ENCODE measurements around the gene PRRT3. TPM values are rescaled to one million over a fixed set of nuclear protein-coding genes. Genes with fewer than 3 reads are reported as not detected.
"Not testable (repeated sequence)": the region's sequence is repeated elsewhere in the genome, so short reads cannot be mapped to it uniquely, and the experiment has no call there.

PRRT3 gene
- total RNA-seq, 1 donor from 2014 or later = 1.1 TPM

- no peak for DNase-seq (ENCODE audit: low read depth)
Measured at GRCh38 chr3:9918261-9919038, 33.8 kb downstream of the PRRT3 start.

- DNase-seq (ENCODE audit: low read depth) = no peak
Measured at GRCh38 chr3:9917820-9918219, 34.4 kb downstream of the PRRT3 start.

- DNase-seq (ENCODE audit: low read depth) = peak; percentile 85
Measured at GRCh38 chr3:9916734-9917680, 35.2 kb downstream of the PRRT3 start, which contains the start of gene IL17RC. Gene IL17RC (plus strand): TSS chr3:9917098. CDS start chr3:9917316, 218 bp downstream.

DNA sequence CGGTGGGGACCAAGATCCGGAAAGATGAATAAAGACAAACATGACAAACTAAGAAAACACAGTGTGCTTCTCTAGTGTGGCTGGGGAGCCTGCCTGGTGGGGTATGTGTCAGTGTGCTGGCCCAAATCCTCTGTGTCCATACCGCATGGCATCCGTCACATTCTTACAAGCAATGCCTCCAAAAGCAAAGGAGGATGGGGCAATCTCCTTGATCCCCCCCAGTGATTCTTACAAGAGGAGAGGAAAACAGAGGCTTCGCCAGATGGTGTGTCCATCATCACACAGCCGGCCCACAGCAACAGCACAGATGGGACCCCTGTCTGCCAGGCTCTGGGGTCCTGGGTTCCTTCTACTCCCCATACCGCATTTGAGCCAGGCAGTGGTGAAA, 35.9 kb downstream of the PRRT3 start:
- peak; percentile 25 for DNase-seq (ENCODE audit: low read depth)

DNA sequence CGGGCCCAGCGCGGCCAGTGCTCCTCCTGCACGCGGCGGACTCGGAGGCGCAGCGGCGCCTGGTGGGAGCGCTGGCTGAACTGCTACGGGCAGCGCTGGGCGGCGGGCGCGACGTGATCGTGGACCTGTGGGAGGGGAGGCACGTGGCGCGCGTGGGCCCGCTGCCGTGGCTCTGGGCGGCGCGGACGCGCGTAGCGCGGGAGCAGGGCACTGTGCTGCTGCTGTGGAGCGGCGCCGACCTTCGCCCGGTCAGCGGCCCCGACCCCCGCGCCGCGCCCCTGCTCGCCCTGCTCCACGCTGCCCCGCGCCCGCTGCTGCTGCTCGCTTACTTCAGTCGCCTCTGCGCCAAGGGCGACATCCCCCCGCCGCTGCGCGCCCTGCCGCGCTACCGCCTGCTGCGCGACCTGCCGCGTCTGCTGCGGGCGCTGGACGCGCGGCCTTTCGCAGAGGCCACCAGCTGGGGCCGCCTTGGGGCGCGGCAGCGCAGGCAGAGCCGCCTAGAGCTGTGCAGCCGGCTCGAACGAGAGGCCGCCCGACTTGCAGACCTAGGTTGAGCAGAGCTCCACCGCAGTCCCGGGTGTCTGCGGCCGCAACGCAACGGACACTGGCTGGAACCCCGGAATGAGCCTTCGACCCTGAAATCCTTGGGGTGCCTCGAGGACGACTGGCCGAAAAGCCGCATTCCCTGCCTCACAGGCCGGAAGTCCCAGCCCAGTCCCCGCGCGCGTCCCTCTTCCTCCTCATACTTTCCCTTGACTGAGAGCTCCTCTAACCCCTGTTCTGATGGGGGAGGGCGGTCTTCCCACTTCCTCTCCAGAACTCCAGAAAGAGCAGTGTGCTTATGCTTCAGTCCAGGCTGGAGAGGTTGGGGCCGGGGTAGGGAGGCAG, 36.7 kb downstream of the PRRT3 start:
- DNase-seq (ENCODE audit: low read depth) = peak; percentile 67

GRCh38 chr3:9914559-9915253, 37.5 kb downstream of the PRRT3 start:
- no peak for DNase-seq (ENCODE audit: low read depth)

DNA sequence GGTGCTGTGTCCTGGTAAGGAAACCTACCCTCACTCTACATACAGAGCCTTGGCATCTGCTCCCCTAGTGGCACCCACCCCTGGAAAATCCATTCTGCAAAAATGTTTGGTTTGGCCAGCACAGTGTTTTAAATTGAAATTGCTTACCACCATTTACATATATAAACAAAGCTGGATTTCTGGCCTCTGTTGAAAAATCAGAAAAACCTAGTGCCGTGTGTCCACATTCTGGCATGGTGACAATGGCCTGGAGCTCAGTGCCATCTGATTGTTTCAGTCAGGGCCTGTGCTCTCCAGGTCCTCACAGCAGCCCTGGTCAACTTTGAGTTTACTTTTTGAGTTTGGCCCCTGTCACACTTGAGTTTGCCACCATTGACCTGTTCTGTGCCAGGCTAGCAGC, 38.2 kb downstream of the PRRT3 start:
- no peak for DNase-seq (ENCODE audit: low read depth)

DNA sequence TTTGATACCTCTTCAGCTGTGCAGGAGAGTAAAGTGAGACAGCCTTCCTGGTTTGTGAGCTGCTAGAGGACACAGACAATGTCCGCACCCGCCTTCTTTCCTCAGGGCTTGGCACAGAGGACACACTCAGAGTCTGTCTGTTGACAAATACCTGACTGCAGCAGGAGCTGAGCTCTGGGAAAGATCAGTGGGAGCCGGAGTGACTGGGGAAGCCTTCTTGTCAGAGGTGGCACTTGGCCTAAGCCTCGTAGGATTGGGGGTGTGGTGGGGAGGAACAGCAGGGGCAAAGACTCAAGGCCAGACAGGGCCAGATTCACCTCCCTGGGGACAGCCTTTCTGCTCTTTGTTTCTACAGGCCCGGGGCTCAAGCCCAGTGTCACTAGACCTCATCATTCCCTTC, 38.6 kb downstream of the PRRT3 start:
- DNase-seq (ENCODE audit: low read depth) = no peak

GRCh38 chr3:9912294-9912935, 39.8 kb downstream of the PRRT3 start:
- DNase-seq (ENCODE audit: low read depth) = no peak

- DNase-seq (ENCODE audit: low read depth) = no peak
Measured at GRCh38 chr3:9911863-9912262, 40.3 kb downstream of the PRRT3 start.

DNA sequence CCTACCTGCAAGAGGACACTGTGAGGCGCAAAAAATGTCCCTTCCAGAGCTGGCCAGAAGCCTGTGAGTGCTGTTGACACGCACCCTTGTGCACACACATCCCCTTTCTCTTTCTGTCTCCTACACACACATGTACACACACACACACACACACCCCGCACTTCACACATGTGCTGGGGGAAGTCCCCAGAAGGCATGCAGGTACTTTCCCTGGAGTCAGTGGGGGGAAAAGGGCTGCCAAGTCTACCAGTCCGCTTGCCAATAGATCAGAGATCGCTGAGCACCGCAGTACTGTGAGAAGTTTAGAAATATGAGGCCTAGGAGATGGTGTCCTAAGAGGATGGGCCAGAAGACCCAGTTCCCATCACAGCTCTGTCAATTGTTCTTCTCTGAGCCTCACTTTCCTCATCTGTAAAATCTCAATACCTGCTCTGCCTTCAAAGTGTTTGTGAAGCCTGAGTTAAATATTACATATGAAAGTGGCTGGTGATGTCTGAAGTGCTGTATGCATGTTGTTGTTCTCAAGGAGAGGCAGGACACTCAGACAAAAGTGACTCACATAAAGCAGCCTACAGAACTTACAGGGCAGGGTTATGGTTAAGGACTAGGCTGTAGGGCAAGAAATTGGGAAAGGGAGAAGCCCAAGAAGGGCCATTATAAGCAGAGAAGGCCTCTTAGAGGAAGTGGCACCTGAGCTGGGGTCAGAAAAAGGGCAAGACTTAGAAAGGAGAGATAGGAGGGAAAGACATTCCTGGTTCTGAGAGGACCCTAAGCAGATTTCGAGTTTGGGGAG, 42.8 kb downstream of the PRRT3 start:
- DNase-seq (ENCODE audit: low read depth) = no peak

GRCh38 chr3:9908286-9908685, 43.9 kb downstream of the PRRT3 start:
- no peak for DNase-seq (ENCODE audit: low read depth)

GRCh38 chr3:9906480-9906879, 45.7 kb downstream of the PRRT3 start:
- DNase-seq (ENCODE audit: low read depth) = no peak

DNA sequence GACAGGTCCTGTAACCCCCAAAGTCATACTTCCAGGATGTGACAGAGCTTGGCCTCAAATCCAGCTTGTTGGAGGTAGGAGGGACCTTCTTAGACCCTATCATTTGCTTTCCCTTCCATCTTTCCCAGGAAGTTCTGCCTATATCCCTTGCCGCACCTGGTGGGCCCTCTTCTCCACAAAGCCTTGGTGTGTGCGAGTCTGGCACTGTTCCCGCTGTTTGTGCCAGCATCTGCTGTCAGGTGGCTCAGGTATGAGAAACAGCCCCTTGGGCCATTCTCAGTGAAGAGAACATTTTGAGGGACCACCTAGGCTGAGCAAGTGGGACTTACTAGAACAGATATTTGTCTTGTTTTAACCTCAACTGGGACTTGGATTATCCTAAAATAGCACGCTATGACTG, 48.3 kb downstream of the PRRT3 start:
- DNase-seq (ENCODE audit: low read depth) = no peak

DNA sequence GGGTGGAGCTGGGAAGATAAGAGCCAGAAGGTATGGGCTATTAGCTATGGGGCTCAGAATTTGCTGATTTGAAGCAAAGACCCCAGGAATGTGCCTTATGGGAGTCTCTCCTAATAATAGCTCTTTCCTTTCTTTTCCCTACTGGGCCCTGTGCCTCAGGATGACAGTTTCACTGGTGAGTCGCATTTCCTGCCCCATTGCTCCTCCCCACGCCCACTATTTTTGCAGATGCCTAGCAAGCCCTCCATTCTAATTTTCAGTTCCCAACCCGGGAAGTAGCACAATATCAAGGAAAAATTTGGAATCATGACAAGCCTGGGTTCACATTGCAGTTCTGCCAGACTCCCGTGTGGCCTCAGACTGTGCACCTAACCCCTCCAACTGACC, 49.0 kb downstream of the PRRT3 start:
- DNase-seq (ENCODE audit: low read depth) = no peak

DNA sequence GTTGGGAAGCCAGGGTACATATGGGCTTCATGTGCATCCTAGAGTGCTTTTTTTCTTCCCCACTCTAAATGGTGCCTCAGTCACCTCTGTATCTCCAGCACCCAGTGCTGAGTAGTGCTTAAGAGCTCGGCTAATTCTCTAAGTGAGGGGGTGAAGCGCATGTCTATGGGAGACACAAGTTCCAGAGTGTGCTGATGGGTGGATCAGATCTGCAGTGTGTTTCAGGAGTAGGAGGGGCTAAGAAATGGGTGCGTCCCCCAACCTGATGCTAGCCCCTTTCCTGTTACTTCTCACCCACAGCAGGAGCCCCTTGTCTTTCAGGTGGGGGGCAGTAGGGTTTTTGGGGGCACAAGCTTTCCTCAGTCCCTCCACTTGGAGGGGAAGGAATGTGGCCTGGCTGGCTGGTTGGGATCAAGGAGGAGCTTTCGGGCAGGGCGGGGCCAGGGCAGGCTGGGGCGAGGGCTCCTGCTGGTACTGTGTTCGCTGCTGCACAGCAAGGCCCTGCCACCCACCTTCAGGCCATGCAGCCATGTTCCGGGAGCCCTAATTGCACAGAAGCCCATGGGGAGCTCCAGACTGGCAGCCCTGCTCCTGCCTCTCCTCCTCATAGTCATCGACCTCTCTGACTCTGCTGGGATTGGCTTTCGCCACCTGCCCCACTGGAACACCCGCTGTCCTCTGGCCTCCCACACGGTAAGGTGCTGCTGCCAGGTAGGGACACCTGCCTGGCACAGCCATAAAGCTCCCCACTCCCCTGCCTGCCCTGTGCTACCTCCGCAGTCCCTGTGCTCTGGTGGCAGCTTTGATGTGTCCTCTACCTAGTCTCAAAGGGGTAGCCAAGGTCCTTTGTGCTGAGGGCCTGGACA, 49.6 kb downstream of the PRRT3 start, which contains the start of gene IL17RE:
TSS of gene IL17RE (plus strand) at position 477 of the 866 bp plus-strand sequence. CDS start at position 562, 85 bp downstream.
- DNase-seq (ENCODE audit: low read depth) = no peak

- DNase-seq (ENCODE audit: low read depth) = no peak
Measured at GRCh38 chr3:9901967-9902366, 50.2 kb downstream of the PRRT3 start.

GRCh38 chr3:9900965-9901415, 51.2 kb downstream of the PRRT3 start:
- not testable (repeated sequence) for DNase-seq (ENCODE audit: low read depth)

All from myocyte (in vitro differentiated cells).